K562 (cell line): ENCODE data around the gene EHMT2. TPM values are rescaled to one million over a fixed set of nuclear protein-coding genes. Genes with fewer than 3 reads are reported as not detected.
A peak's percentile ranks its signal among the peaks of the same experiment; 100 is the strongest.

ENCODE experiments used
- ATF7 ChIP-seq: fragments of 450-650 bp; IDR thresholded peaks from 2 replicates; pipeline ENCODE4 v1.7.1; 2014; ENCODE audit warnings: mild to moderate bottlenecking, moderate library complexity
- E2F3 ChIP-seq: fragments of 250-450 bp; sonication (Bioruptor Pico); IDR thresholded peaks from 2 replicates; pipeline ENCODE4 v1.4.0; 2020; ENCODE audit warnings: mild to moderate bottlenecking
- ELF1 ChIP-seq: fragments of 200-800 bp; sonication (Bioruptor generic); IDR thresholded peaks from 2 replicates; pipeline ENCODE4 v1.6.1; 2016; ENCODE audit warnings: missing genetic modification characterization, missing compliant biosample characterization
- FOXJ2 ChIP-seq: fragments of 200-800 bp; sonication (Bioruptor generic); IDR thresholded peaks from 2 replicates; pipeline ENCODE4 v1.6.1; 2016; ENCODE audit warnings: missing genetic modification characterization, missing compliant biosample characterization
- ILF3 ChIP-seq: fragments of 450-650 bp; IDR thresholded peaks from 2 replicates; pipeline ENCODE4 v1.6.1; 2018; ENCODE audit warnings: antibody characterized with exemption, mild to moderate bottlenecking, moderate library complexity, borderline replicate concordance
- KAT7 ChIP-seq: sonication (generic); formaldehyde crosslinking; IDR thresholded peaks from 2 replicates; pipeline ENCODE4 v1.8.0; 2022; ENCODE audit warnings: missing genetic modification reagents, mild to moderate bottlenecking, borderline replicate concordance
- KDM1A ChIP-seq, 2 experiments: fragments of 450-650 bp; IDR thresholded peaks; 2 replicates each; pipeline ENCODE4 v1.6.1; 2016; ENCODE audit warnings: mild to moderate bottlenecking in 2 of 2
- MAFF ChIP-seq: IDR thresholded peaks from 2 replicates; pipeline ENCODE4 v1.6.1; 2012; ENCODE audit warnings: low read length, improper control_type of control experiment
- MEIS2 ChIP-seq: fragments of 450-650 bp; IDR thresholded peaks from 2 replicates; pipeline ENCODE4 v1.6.1; 2014; ENCODE audit warnings: mild to moderate bottlenecking; ENCODE audit not compliant: partially characterized antibody
- MGA ChIP-seq: fragments of 450-650 bp; IDR thresholded peaks from 2 replicates; pipeline ENCODE4 v1.6.1; 2016; ENCODE audit warnings: mild to moderate bottlenecking, moderate library complexity
- SUPT5H ChIP-seq: fragments of 450-650 bp; IDR thresholded peaks from 2 replicates; pipeline ENCODE4 v1.6.1; 2016
- ZBTB9 ChIP-seq: fragments of 450-650 bp; formaldehyde crosslinking; IDR thresholded peaks from 2 replicates; pipeline ENCODE4 v1.4.0; 2020; ENCODE audit warnings: mild to moderate bottlenecking, moderate library complexity
- ZFP30 ChIP-seq: fragments of 250-450 bp; sonication (Bioruptor Pico); IDR thresholded peaks from 2 replicates; pipeline ENCODE4 v1.8.0; 2022; ENCODE audit warnings: moderate library complexity, mild to moderate bottlenecking, inconsistent platforms, borderline replicate concordance
- polyA plus RNA-seq, 8 experiments: library from polyadenylated mRNA; depleted of rRNA in 4 of 8; stranded (reverse) in 5 of 8; unstranded in 3 of 8; fragments of >200 nt; fragmentation: Nextera tagmentation in 2 of 8; fragmentation: Illumina TruSeq in 1 of 8; extraction: Ambion mirVana in 2 of 8; extraction: Trizol in 1 of 8; gene quantifications; 2 replicates each; pipeline versions ENCODE4 v1.2.1 to v1.2.3, GENCODE V29; 2011 to 2014; ENCODE audit warnings: inconsistent platforms in 1 of 8, missing spikeins in 1 of 8
- total RNA-seq, 7 experiments: library from RNA; depleted of rRNA in 6 of 7; stranded (reverse); fragments of >200 nt in 6 of 7; fragmentation: Illumina TruSeq in 2 of 7; extraction: Trizol in 2 of 7; gene quantifications; 2 replicates each; pipeline versions ENCODE4 v1.2.1 to v1.2.3, GENCODE V29; 2011 to 2021; ENCODE audit warnings: low replicate concordance in 1 of 7

The EHMT2 gene
- total and polyA plus RNA-seq, 9 of the 15 experiments (the other 6 are each of a cell fraction or from before 2014, with no cell fraction given) = 2.1 to 63.8 (median 38.5) TPM

- peak; percentile 86 for TF ChIP-seq MGA
- TF ChIP-seq ATF7 = peak; percentile 97
- no peak; the same call in 1 of the 2 replicates for TF ChIP-seq ZFP30 (CRISPR knock-in tag)
- TF ChIP-seq MAFF = no peak
- peak; percentile 97 for TF ChIP-seq FOXJ2 (tag)
- peak; percentile 21; the same call in 1 of the 2 replicates for TF ChIP-seq KAT7 (CRISPR knock-in tag)
- peak; percentile 97 for TF ChIP-seq SUPT5H
- TF ChIP-seq ZBTB9 (CRISPR knock-in tag) = peak; percentile 87
- no peak for TF ChIP-seq KDM1A (IDR thresholded peaks at IDR 0.05)
- TF ChIP-seq MEIS2 = peak; percentile 52
- no peak for TF ChIP-seq ILF3
- peak; percentile 64; the same call in 1 of the 2 replicates for TF ChIP-seq E2F3 (CRISPR knock-in tag)
- TF ChIP-seq ELF1 = no peak; the same call in 1 of the 2 replicates
These were observed 34.9 kb downstream of the EHMT2 start, which contains the start of gene NEU1 (continued) for GRCh38 chr6:31862344-31863235.
